Measurements from ENCODE around the gene NFATC2. TPM values are rescaled to one million over a fixed set of nuclear protein-coding genes. Genes with fewer than 3 reads are reported as not detected.

The NFATC2 gene
- total RNA-seq, 1 experiment from 2014 or later: 0.61 TPM

DNA sequence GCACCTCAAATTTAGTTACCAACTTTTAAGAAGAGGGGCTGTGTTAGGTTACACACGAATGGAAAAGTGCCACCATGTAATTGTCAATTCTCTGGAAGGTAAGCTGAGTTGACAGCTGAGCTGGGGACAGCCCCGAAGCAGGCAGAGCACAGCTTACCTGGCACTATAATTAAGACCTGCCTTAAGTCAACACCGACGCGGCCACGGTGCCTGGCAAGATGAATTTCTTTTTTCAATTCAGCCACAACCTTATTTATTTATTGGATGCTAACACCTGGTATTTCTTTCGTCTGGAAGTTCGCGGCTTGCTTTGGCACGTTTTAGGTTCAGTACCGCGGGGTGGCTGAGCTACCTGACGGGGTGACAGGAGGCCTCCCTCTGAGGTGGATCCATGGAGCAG is 40.6 kb upstream of the NFATC2 start:
- H4K20me1 ChIP-seq (ENCODE audit: control insufficient read depth, insufficient read depth, insufficient read length): no peaks in the 10 kb centered on the region
- TF ChIP-seq, protein P1, sequence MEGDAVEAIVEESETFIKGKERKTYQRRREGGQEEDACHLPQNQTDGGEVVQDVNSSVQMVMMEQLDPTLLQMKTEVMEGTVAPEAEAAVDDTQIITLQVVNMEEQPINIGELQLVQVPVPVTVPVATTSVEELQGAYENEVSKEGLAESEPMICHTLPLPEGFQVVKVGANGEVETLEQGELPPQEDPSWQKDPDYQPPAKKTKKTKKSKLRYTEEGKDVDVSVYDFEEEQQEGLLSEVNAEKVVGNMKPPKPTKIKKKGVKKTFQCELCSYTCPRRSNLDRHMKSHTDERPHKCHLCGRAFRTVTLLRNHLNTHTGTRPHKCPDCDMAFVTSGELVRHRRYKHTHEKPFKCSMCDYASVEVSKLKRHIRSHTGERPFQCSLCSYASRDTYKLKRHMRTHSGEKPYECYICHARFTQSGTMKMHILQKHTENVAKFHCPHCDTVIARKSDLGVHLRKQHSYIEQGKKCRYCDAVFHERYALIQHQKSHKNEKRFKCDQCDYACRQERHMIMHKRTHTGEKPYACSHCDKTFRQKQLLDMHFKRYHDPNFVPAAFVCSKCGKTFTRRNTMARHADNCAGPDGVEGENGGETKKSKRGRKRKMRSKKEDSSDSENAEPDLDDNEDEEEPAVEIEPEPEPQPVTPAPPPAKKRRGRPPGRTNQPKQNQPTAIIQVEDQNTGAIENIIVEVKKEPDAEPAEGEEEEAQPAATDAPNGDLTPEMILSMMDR (conservative IDR thresholded peaks at IDR 0.05): no peak
- H3K9me3 Mint-ChIP-seq: no peaks in the 10 kb centered on the region
- no peak overlapping the region for H3T11ph ChIP-seq (ENCODE audit: low read length)
- no peak overlapping the region for H3K14ac ChIP-seq (ENCODE audit: insufficient read depth, low read length)
- no peak overlapping the region for H4K91ac ChIP-seq (ENCODE audit: insufficient read length, low read depth, low read length)
- no peak overlapping the region for H4K5ac ChIP-seq (ENCODE audit: insufficient read length, low read depth, low read length)
- no CpG with 5 or more reads among the region's 13 CpGs for WGBS (ENCODE audit: extremely low coverage, insufficient read length, low lambda C conversion rate)
- H2BK20ac ChIP-seq (ENCODE audit: low read depth, low read length, poor library complexity, severe bottlenecking): no peak overlapping the region
- no peak for DNase-seq
- H3K79me1 ChIP-seq (ENCODE audit: insufficient read depth, low read depth, low read length, poor library complexity, severe bottlenecking): no peaks in the 10 kb centered on the region
- H3K27ac Mint-ChIP-seq: no peak overlapping the region
- peaks cover 19% of the 10 kb centered on the region for H3K27me3 Mint-ChIP-seq (ENCODE audit: low read depth)
- H2AK5ac ChIP-seq (ENCODE audit: insufficient read length, low read length): no peak overlapping the region
- no peak overlapping the region for H2BK15ac ChIP-seq (ENCODE audit: low read depth, low read length)
- H3K56ac ChIP-seq (ENCODE audit: insufficient read length, low read depth, low read length): no peak overlapping the region
- no peak overlapping the region for H2AFZ ChIP-seq (ENCODE audit: low read length)
- H3K9me3 ChIP-seq (ENCODE audit: control insufficient read depth, low read depth, low read length): no peaks in the 10 kb centered on the region
- no peak overlapping the region for H2BK5ac ChIP-seq (ENCODE audit: insufficient read length, low read length)
- H2BK120ac ChIP-seq (ENCODE audit: low read depth, low read length, poor library complexity, severe bottlenecking): no peak overlapping the region
- H3K4me3 Mint-ChIP-seq: no peak overlapping the region
- no peak overlapping the region for H3K23ac ChIP-seq (ENCODE audit: insufficient read length, low read depth, low read length)
- no peak overlapping the region for H3K27ac ChIP-seq (ENCODE audit: insufficient read length, low read depth, low read length)
- no peak overlapping the region for H3K4ac ChIP-seq (ENCODE audit: low read depth, low read length)
- H3K9ac ChIP-seq (ENCODE audit: extremely low read depth, insufficient read length, low read length): no peak overlapping the region
- no peak overlapping the region for H3K4me2 ChIP-seq (ENCODE audit: insufficient read depth, insufficient read length, low read length)
- H3K23me2 ChIP-seq (ENCODE audit: insufficient read length, low read depth, low read length, poor library complexity, severe bottlenecking): no peaks in the 10 kb centered on the region
- no peaks in the 10 kb centered on the region for H3K27me3 ChIP-seq (ENCODE audit: insufficient read depth, low read length)
- no peaks in the 10 kb centered on the region for H3K36me3 Mint-ChIP-seq (ENCODE audit: insufficient read depth in 1 of 3, low read depth in 3 of 3)
- H3K4me1 Mint-ChIP-seq: no peaks in the 10 kb centered on the region
- H3K4me1 ChIP-seq (ENCODE audit: insufficient read depth, low read length): no peaks in the 10 kb centered on the region
- H3K18ac ChIP-seq (ENCODE audit: insufficient read length, low read depth, low read length): no peak overlapping the region
- H4K8ac ChIP-seq (replicated peaks; ENCODE audit: insufficient read length, low read depth, low read length): no peak overlapping the region
- H3K79me2 ChIP-seq (ENCODE audit: insufficient read depth, low read length): no peaks in the 10 kb centered on the region
- no peak overlapping the region for H2BK12ac ChIP-seq (ENCODE audit: insufficient read length, low read depth, low read length)
